ENCODE data around the gene NIBAN1.
"Not testable (repeated sequence)": the region's sequence is repeated elsewhere in the genome, so short reads cannot be mapped to it uniquely, and the experiment has no call there.

The NIBAN1 gene

GRCh38 chr1:184974056-184974836, at the start of gene NIBAN1:
Gene NIBAN1, minus strand, starts transcription at chr1:184974508. Its CDS starts 152 bp downstream, at chr1:184974356.
- DNase-seq, result peak; percentile 85

GRCh38 chr1:185017966-185018365, 43.7 kb upstream of the NIBAN1 start:
- no peak for DNase-seq

- DNase-seq, result no peak
Observed at GRCh38 chr1:185017338-185017737, 43.0 kb upstream of the NIBAN1 start.

GRCh38 chr1:185016880-185017279, 42.6 kb upstream of the NIBAN1 start:
- no peak for DNase-seq

GRCh38 chr1:185015631-185016030, 41.3 kb upstream of the NIBAN1 start:
- DNase-seq, result no peak

- no peak for DNase-seq
Observed at GRCh38 chr1:185014941-185015340, 40.6 kb upstream of the NIBAN1 start.

- no peak for DNase-seq
Observed at GRCh38 chr1:185010361-185010760, 36.1 kb upstream of the NIBAN1 start.

- no peak for DNase-seq
Observed at GRCh38 chr1:185008838-185009237, 34.5 kb upstream of the NIBAN1 start.

GRCh38 chr1:185001312-185001880, 27.1 kb upstream of the NIBAN1 start:
- not testable (repeated sequence) for DNase-seq

- DNase-seq, result not testable (repeated sequence)
Observed at GRCh38 chr1:184999974-185000373, 25.7 kb upstream of the NIBAN1 start.

GRCh38 chr1:184994301-184994700, 20.0 kb upstream of the NIBAN1 start:
- DNase-seq, result no peak

GRCh38 chr1:184992271-184992670, 18.0 kb upstream of the NIBAN1 start:
- no peak for DNase-seq

- DNase-seq, result no peak
Observed at GRCh38 chr1:184990204-184990603, 15.9 kb upstream of the NIBAN1 start.

GRCh38 chr1:184988506-184988905, 14.2 kb upstream of the NIBAN1 start:
- DNase-seq, result no peak

GRCh38 chr1:184987696-184988095, 13.4 kb upstream of the NIBAN1 start:
- DNase-seq, result no peak

- no peak for DNase-seq
Observed at GRCh38 chr1:184986250-184986649, 11.9 kb upstream of the NIBAN1 start.

- peak; percentile 80 for DNase-seq
Observed at GRCh38 chr1:184982002-184982954, 8.0 kb upstream of the NIBAN1 start.

GRCh38 chr1:184980726-184981125, 6.4 kb upstream of the NIBAN1 start:
- DNase-seq, result no peak

- DNase-seq, result no peak
Observed at GRCh38 chr1:184975208-184975870, 1.0 kb upstream of the NIBAN1 start.

- no peak for DNase-seq
Observed at GRCh38 chr1:184974837-184975115, 468 bp upstream of the NIBAN1 start.

- DNase-seq, result peak; percentile 69
Observed at GRCh38 chr1:184973272-184974055, 844 bp downstream of the NIBAN1 start.

Data from femur (tissue), 1 donor.